ENCODE data around the gene MINDY4. TPM values are rescaled to one million over a fixed set of nuclear protein-coding genes. Genes with fewer than 3 reads are reported as not detected.

The MINDY4 gene
- total and polyA plus RNA-seq, 9 donors: 6.9 to 30.3 (median 18.2) TPM

DNA sequence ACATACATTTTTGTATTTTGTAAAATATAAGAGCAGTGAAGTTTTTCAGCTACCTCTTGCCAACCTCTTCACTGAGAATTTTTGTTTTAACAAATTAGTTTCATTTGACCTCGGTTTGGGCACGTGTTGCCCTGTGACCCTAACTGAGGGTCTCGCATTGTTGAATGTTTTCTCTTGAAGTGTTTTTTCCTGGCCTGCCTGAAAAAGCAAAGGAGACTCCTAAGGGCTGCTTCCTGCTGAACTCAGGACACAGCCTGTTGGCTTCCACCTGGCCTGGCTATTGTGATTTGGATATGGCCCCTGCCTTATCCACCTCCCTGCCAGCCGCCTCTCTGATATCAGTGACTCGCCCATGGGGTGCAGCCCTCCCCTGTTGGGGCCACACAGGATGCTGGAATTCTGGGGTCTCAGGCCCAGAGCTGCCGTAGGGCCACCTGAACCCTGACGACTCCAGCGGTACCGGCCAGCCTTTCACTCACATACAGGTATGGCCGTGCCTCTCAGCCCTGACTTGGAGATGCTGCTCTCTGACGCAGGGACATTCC, 81.6 kb downstream of the MINDY4 start:
- TF ChIP-seq POLR2A (IDR thresholded peaks at IDR 0.05): no peak
- TF ChIP-seq EP300 (IDR thresholded peaks at IDR 0.05): no peak
- TF ChIP-seq, protein P1, sequence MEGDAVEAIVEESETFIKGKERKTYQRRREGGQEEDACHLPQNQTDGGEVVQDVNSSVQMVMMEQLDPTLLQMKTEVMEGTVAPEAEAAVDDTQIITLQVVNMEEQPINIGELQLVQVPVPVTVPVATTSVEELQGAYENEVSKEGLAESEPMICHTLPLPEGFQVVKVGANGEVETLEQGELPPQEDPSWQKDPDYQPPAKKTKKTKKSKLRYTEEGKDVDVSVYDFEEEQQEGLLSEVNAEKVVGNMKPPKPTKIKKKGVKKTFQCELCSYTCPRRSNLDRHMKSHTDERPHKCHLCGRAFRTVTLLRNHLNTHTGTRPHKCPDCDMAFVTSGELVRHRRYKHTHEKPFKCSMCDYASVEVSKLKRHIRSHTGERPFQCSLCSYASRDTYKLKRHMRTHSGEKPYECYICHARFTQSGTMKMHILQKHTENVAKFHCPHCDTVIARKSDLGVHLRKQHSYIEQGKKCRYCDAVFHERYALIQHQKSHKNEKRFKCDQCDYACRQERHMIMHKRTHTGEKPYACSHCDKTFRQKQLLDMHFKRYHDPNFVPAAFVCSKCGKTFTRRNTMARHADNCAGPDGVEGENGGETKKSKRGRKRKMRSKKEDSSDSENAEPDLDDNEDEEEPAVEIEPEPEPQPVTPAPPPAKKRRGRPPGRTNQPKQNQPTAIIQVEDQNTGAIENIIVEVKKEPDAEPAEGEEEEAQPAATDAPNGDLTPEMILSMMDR (IDR thresholded peaks at IDR 0.05): no peak
- H3K4me3 ChIP-seq: no peak overlapping the region
- intact Hi-C loops (cut with DNase I): no loop called here
- H3K27me3 ChIP-seq: no peaks in the 10 kb centered on the region
- no peak overlapping the region for H3K27ac ChIP-seq
- WGBS, 3 donors: 76 to 84% (median 83%) methylated on average over 11 of the region's 11 CpGs
- no peaks in the 10 kb centered on the region for H3K4me1 ChIP-seq (ENCODE audit: insufficient read depth)
- no peaks in the 10 kb centered on the region for H3K36me3 ChIP-seq
- no peaks in the 10 kb centered on the region for H3K9me3 ChIP-seq
- no peak for DNase-seq

DNA sequence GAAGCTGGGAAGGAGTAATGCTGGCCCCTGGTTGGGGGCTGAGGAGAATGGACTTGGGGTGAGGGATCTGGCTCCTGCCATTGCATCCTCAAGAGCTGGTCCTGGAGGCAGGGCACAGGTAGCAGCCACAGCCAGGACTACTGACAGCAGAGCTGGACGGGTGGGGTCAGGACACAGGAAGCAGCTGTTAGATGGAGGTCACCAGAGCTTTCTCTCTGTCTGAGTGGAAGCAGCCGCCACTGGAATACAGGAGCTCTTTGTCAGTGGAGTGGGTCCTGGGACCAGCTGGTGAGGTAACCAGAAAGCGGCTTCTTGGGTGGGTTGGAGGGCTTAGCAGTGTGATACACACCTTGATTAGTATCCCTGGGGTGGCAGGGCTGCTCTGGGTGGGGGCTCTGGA, 82.4 kb downstream of the MINDY4 start:
- H3K4me3 ChIP-seq: no peak overlapping the region
- WGBS, 3 donors: 77 to 88% (median 87%) methylated on average over 2 to 3 of the region's 3 CpGs
- H3K9me3 ChIP-seq: no peaks in the 10 kb centered on the region
- no peak overlapping the region for H3K27ac ChIP-seq
- H3K36me3 ChIP-seq: no peaks in the 10 kb centered on the region
- no peaks in the 10 kb centered on the region for H3K27me3 ChIP-seq
- no peak for DNase-seq
- no peak for TF ChIP-seq EP300 (IDR thresholded peaks at IDR 0.05)
- TF ChIP-seq, protein P1 (IDR thresholded peaks at IDR 0.05): no peak
- no peak for TF ChIP-seq POLR2A (IDR thresholded peaks at IDR 0.05)
- intact Hi-C loops (cut with DNase I): no loop called here
- no peaks in the 10 kb centered on the region for H3K4me1 ChIP-seq (ENCODE audit: insufficient read depth)

DNA sequence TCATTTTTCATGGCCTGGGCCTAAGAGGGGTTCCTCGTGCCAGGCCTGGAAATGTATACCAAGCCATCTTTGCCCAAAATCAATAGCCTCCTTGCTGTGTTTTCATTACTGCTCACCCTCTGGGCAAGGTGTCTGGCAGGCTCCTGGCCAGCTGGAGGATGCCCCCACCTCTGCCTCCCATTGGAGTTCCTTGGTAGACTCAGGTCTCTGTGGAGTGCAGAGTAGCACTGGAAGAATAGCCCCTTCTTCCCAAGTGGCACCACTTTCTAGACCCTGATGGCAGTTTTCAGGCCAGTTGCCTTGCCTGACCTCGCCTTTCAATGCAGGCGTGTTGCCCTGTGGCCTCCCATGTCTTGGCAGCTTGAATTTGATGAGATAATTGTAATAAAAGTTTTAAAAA, 84.7 kb downstream of the MINDY4 start:
- WGBS, 3 donors: 95 to 100% (median 96%) methylated on average over 3 of the region's 3 CpGs
- H3K27me3 ChIP-seq: no peaks in the 10 kb centered on the region
- DNase-seq: no peak
- no peaks in the 10 kb centered on the region for H3K36me3 ChIP-seq
- TF ChIP-seq POLR2A (IDR thresholded peaks at IDR 0.05) (no peak), EP300 (IDR thresholded peaks at IDR 0.05) (no peak)
- TF ChIP-seq, protein P1 (IDR thresholded peaks at IDR 0.05): no peak
- H3K9me3 ChIP-seq: no peaks in the 10 kb centered on the region
- no peaks in the 10 kb centered on the region for H3K4me1 ChIP-seq (ENCODE audit: insufficient read depth)
- intact Hi-C loops (cut with DNase I): no loop called here
- no peak overlapping the region for H3K27ac ChIP-seq
- H3K4me3 ChIP-seq: no peak overlapping the region

DNA sequence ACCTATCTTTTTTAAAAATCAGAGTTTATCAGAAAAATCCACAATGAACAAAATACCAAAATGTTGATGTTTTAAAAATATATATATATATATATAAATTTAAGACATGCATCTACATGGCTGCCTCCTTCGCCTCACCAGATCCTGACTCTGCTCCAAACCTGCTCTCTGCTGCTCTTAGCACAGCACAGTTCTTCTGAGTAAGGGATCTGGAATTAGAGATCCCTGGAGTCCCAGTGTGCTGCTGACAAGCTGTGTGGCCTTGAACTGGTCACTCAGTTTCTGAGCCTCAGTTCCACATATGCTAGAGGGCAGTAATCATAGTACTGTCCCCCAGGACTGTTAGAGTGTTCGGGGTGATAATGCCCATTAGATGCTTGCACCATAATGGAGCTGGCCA, 87.4 kb downstream of the MINDY4 start:
- peaks cover 2% of the 10 kb centered on the region for H3K4me1 ChIP-seq (ENCODE audit: insufficient read depth)

More for the DNA sequence above, 87.4 kb downstream of the MINDY4 start:
- intact Hi-C loops (cut with DNase I): no loop called here
- WGBS, 3 donors: 95 to 99% (median 97%) methylated on average over 2 of the region's 2 CpGs
- TF ChIP-seq POLR2A (IDR thresholded peaks at IDR 0.05) (no peak), EP300 (IDR thresholded peaks at IDR 0.05) (no peak)
- TF ChIP-seq, protein P1 (IDR thresholded peaks at IDR 0.05): no peak
- H3K27ac ChIP-seq: no peak overlapping the region
- H3K36me3 ChIP-seq: no peaks in the 10 kb centered on the region
- no peaks in the 10 kb centered on the region for H3K9me3 ChIP-seq
- H3K4me3 ChIP-seq: no peak overlapping the region
- DNase-seq: no peak
- no peaks in the 10 kb centered on the region for H3K27me3 ChIP-seq
